B cell (primary cell): ENCODE results near the gene KLHL17. TPM values are rescaled to one million over a fixed set of nuclear protein-coding genes. Genes with fewer than 3 reads are reported as not detected.

Source experiments
- ATAC-seq: fragments of 200-7000 bp; cut with Tn5 transposase; one replicate; pipeline ENCODE4 v1.10.0; 2021; ENCODE audit warnings: low read depth, mild to moderate bottlenecking, moderate number of reproducible peaks, moderate library complexity
- CTCF ChIA-PET: fragments of 350-600 bp; sonication (Branson Sonifier 250); formaldehyde crosslinking; loops from one replicate; lab custom pipeline; 2021; ENCODE audit warnings: antibody characterized with exemption, inconsistent platforms; lab: Charles Lee
- POLR2A ChIA-PET: fragments of 350-600 bp; sonication (Branson Sonifier 250); formaldehyde crosslinking; loops from one replicate; lab custom pipeline; 2021; ENCODE audit warnings: antibody characterized with exemption; lab: Charles Lee
- DNase-seq: peaks from one replicate; pipeline ENCODE4 v3.0.0; 2013
- H2AFZ ChIP-seq: 2 replicates; pipeline ENCODE4 v1.6.1; 2012; ENCODE audit warnings: mild to moderate bottlenecking, low read depth, low read length; ENCODE audit not compliant: insufficient read depth, poor library complexity, severe bottlenecking
- H3K27ac ChIP-seq, 2 donors: 1 replicate in 1 of 2; 2 replicates in 1 of 2; pipeline ENCODE4 v1.5.1; 2012 to 2013; ENCODE audit warnings: low read length in 2 of 2, mild to moderate bottlenecking in 2 of 2, moderate library complexity in 1 of 2
- H3K27me3 ChIP-seq, 4 experiments: fragments of 200-600 bp in 1 of 4; sonication (generic) in 1 of 4; replicated peaks in 1 of 4; 1 replicate in 2 of 4; 2 replicates in 2 of 4; pipeline versions ENCODE4 v1.6.1 to v1.7.0; 2013 to 2016; ENCODE audit warnings: low read length in 3 of 4, mild to moderate bottlenecking in 2 of 4, mixed read lengths in 1 of 4, moderate library complexity in 1 of 4; ENCODE audit not compliant: insufficient read depth in 4 of 4, control insufficient read depth in 3 of 4; ENCODE audit errors: control extremely low read depth in 1 of 4
- H3K36me3 ChIP-seq, 2 experiments: replicated peaks in 1 of 2; 1 replicate in 1 of 2; 2 replicates in 1 of 2; pipeline versions ENCODE4 v1.6.1 to v1.7.1; 2013; ENCODE audit warnings: low read length in 1 of 2; ENCODE audit not compliant: insufficient read depth in 2 of 2, control insufficient read depth in 1 of 2; ENCODE audit errors: control extremely low read depth in 1 of 2, extremely low read depth in 1 of 2
- H3K4me1 ChIP-seq, 2 donors: fragments of 200-600 bp in 1 of 2; sonication (generic) in 1 of 2; 1 replicate in 1 of 2; 2 replicates in 1 of 2; pipeline versions ENCODE4 v1.5.1 to v1.6.1; 2013 to 2017; ENCODE audit warnings: low read length in 2 of 2; ENCODE audit not compliant: control insufficient read depth in 2 of 2, insufficient read depth in 2 of 2
- H3K4me2 ChIP-seq: replicated peaks from 2 replicates; pipeline ENCODE3; 2012; ENCODE audit warnings: mild to moderate bottlenecking, low read depth, low read length; ENCODE audit not compliant: poor library complexity, severe bottlenecking
- H3K4me3 ChIP-seq, 5 experiments: fragments of 200-600 bp in 1 of 5; sonication (generic) in 1 of 5; 1 replicate in 3 of 5; 2 replicates in 2 of 5; pipeline versions ENCODE4 v1.5.1 to v1.7.0; 2011 to 2016; ENCODE audit warnings: low read length in 4 of 5, mild to moderate bottlenecking in 4 of 5, low read depth in 2 of 5, control low read depth in 1 of 5, moderate library complexity in 1 of 5; ENCODE audit not compliant: insufficient read depth in 1 of 5; ENCODE audit errors: control extremely low read depth in 1 of 5, extremely low read depth in 1 of 5
- H3K79me2 ChIP-seq: fragments of 200-600 bp; sonication (generic); one replicate; pipeline ENCODE4 v1.6.0; 2016; ENCODE audit warnings: low read length; ENCODE audit not compliant: control insufficient read depth, insufficient read depth
- H3K9ac ChIP-seq: fragments of 200-600 bp; sonication (generic); 2 replicates; pipeline ENCODE4 v1.6.1; 2017; ENCODE audit warnings: mild to moderate bottlenecking, low read length, moderate library complexity
- H3K9me3 ChIP-seq, 3 donors: one replicate each; pipeline versions ENCODE4 v1.6.1 to v1.7.1; 2013; ENCODE audit warnings: low read length in 2 of 3; ENCODE audit not compliant: control insufficient read depth in 2 of 3, insufficient read depth in 1 of 3; ENCODE audit errors: control extremely low read depth in 1 of 3
- H4K20me1 ChIP-seq: 2 replicates; pipeline ENCODE4 v1.6.0; 2012; ENCODE audit warnings: mild to moderate bottlenecking, low read length; ENCODE audit not compliant: insufficient read depth, control insufficient read depth, poor library complexity, severe bottlenecking
- H3K27ac Mint-ChIP-seq: one replicate; pipeline ENCODE4 v1.8.0; 2021; ENCODE audit warnings: mixed read lengths
- H3K27me3 Mint-ChIP-seq: one replicate; pipeline ENCODE4 v1.8.0; 2021; ENCODE audit warnings: mixed read lengths
- H3K4me1 Mint-ChIP-seq: one replicate; pipeline ENCODE4 v1.8.0; 2021; ENCODE audit warnings: mixed read lengths
- H3K4me3 Mint-ChIP-seq: one replicate; pipeline ENCODE4 v1.8.0; 2021; ENCODE audit warnings: mixed read lengths
- H3K9me3 Mint-ChIP-seq: one replicate; pipeline ENCODE4 v1.8.0; 2022; ENCODE audit warnings: mixed read lengths; ENCODE audit not compliant: insufficient read depth
- CTCF ChIP-seq: fragments of 200-600 bp; IDR thresholded peaks from one replicate; pipeline ENCODE4 v1.8.0; 2022; ENCODE audit warnings: antibody characterized with exemption, mild to moderate bottlenecking
- EZH2 ChIP-seq: IDR thresholded peaks from 2 replicates; pipeline ENCODE4 v1.6.1; 2012; ENCODE audit warnings: borderline replicate concordance, low read depth, mild to moderate bottlenecking, moderate library complexity, low read length; ENCODE audit not compliant: insufficient read depth, poor library complexity, severe bottlenecking
- WGBS: methylation state at CpG from one replicate; pipeline ENCODE4 v1.1.5; 2013; ENCODE audit warnings: missing lambda C conversion rate; ENCODE audit not compliant: insufficient coverage; 5-methylcytosine and 5-hydroxymethylcytosine counted together
- intact Hi-C: fragments of 100-400 bp; cut with micrococcal nuclease; formaldehyde crosslinking; loops from one replicate; pipeline ENCODE4 v1.10.0; 2022
- polyA plus RNA-seq: library from polyadenylated mRNA; depleted of rRNA; stranded (reverse); fragments of >200 nt; gene quantifications from 2 replicates; pipeline ENCODE4 v1.2.3, GENCODE V29; 2012
- total RNA-seq, 2 donors: library from RNA; stranded (reverse); fragments of 120-200 nt in 1 of 2; gene quantifications; 1 replicate in 1 of 2; 2 replicates in 1 of 2; pipeline versions ENCODE4 v1.2.3 to v1.2.4, GENCODE V29; 2013 to 2022

Gene KLHL17
- total and polyA plus RNA-seq, 2 donors (not counting 1 experiment from before 2014, with no cell fraction given) = 30.1 to 57.5 TPM

DNA sequence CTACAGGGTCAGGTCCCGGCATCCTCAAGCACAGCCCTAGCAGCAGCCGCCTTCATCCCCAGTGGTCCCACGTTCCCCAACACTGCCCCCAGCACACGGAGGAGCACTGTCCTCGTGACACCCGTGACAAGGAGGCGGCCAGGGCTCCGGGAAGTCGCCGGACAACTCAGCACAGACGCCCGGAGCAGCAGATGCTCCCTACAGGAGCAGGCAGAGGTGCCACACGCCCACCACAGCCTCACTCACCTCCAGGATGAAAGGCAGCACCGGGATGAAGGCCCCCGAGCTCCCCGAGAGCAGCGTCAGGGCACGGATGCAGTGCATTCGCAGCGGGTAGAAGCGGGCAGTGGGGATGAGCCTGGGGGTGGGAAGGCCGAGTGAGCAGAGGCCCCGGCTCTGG, 9.5 kb upstream of the KLHL17 start:
- no peak for TF ChIP-seq CTCF
- no peak for TF ChIP-seq EZH2
- no peak overlapping the region for H3K4me3 Mint-ChIP-seq
- H3K36me3 ChIP-seq = peaks cover 0 to 95% of the 10 kb centered on the region in 2 experiments
- ChIA-PET CTCF (no interaction called here), POLR2A (no interaction called here)
- ATAC-seq (no peak), DNase-seq (no peak)
- no peak overlapping the region for H3K4me3 ChIP-seq
- intact Hi-C loops = no loop called here
- H3K4me2 ChIP-seq = no peak overlapping the region
- 96% methylated on average over 17 of the region's 23 CpGs for WGBS
- H3K9me3 ChIP-seq = no peaks in the 10 kb centered on the region
- H2AFZ ChIP-seq = no peak overlapping the region
- H3K27ac ChIP-seq = no peak overlapping the region
- H3K27me3 Mint-ChIP-seq = no peaks in the 10 kb centered on the region
- peaks cover 80% of the 10 kb centered on the region for H4K20me1 ChIP-seq
- peaks cover 0 to 6% of the 10 kb centered on the region in 2 donors for H3K4me1 ChIP-seq
- H3K27me3 ChIP-seq = no peaks in the 10 kb centered on the region
- H3K9me3 Mint-ChIP-seq = no peaks in the 10 kb centered on the region
- H3K27ac Mint-ChIP-seq = no peak overlapping the region
- H3K79me2 ChIP-seq = peaks cover 3% of the 10 kb centered on the region
- H3K4me1 Mint-ChIP-seq = peaks cover 2% of the 10 kb centered on the region
- no peak overlapping the region for H3K9ac ChIP-seq

- intact Hi-C loops = no loop called here
- ATAC-seq = no peak
- H3K27ac Mint-ChIP-seq = no peak overlapping the region
- Histone ChIP-seq H3K27ac (no peak overlapping the region), H3K4me2 (no peak overlapping the region), H3K4me1 (peaks cover 0 to 9% of the 10 kb centered on the region in 2 donors), H3K9ac (no peak overlapping the region), H3K36me3 (peaks cover 0 to 95% of the 10 kb centered on the region in 2 experiments), H3K4me3 (no peak overlapping the region), H3K27me3 (no peaks in the 10 kb centered on the region), H3K9me3 (no peaks in the 10 kb centered on the region), H2AFZ (no peak overlapping the region), H4K20me1 (peaks cover 84% of the 10 kb centered on the region), H3K79me2 (peaks cover 3% of the 10 kb centered on the region)
- ChIA-PET CTCF (no interaction called here), POLR2A (interaction anchor here (0.5 kb wide), 1 partner anchor 326 kb away, joined by 6 read pairs; no protein-coding TSS in a partner anchor)
- TF ChIP-seq EZH2 = no peak
- TF ChIP-seq CTCF = no peak
- no peak for DNase-seq
- 92% methylated on average over 6 of the region's 6 CpGs for WGBS
- H3K4me1 Mint-ChIP-seq = peaks cover 2% of the 10 kb centered on the region
- no peak overlapping the region for H3K4me3 Mint-ChIP-seq
- H3K9me3 Mint-ChIP-seq = no peaks in the 10 kb centered on the region
- no peaks in the 10 kb centered on the region for H3K27me3 Mint-ChIP-seq
These were observed 9.0 kb upstream of the KLHL17 start for GRCh38 chr1:951364-951763.
